Nephron (organoid): Measurements from ENCODE around the gene LRRC52.
"Not testable (repeated sequence)": the region's sequence is repeated elsewhere in the genome, so short reads cannot be mapped to it uniquely, and the experiment has no call there.

Experiments used
- H3K27ac Mint-ChIP-seq, 3 experiments: 2 replicates each; pipeline ENCODE4 v1.8.0; 2020; ENCODE audit warnings: mixed read lengths in 3 of 3, mild to moderate bottlenecking in 2 of 3, moderate library complexity in 1 of 3
- H3K27me3 Mint-ChIP-seq: 2 replicates; pipeline ENCODE4 v1.8.0; 2021; ENCODE audit warnings: low read depth, mild to moderate bottlenecking, moderate library complexity, mixed read lengths
- H3K36me3 Mint-ChIP-seq: 2 replicates; pipeline ENCODE4 v1.8.0; 2020; ENCODE audit warnings: low read depth, mixed read lengths
- H3K4me1 Mint-ChIP-seq: 2 replicates; pipeline ENCODE4 v1.8.0; 2020; ENCODE audit warnings: mixed read lengths
- H3K4me3 Mint-ChIP-seq, 3 experiments: 2 replicates each; pipeline ENCODE4 v1.8.0; 2020; ENCODE audit warnings: mild to moderate bottlenecking in 3 of 3, mixed read lengths in 3 of 3, moderate library complexity in 2 of 3
- H3K9me3 Mint-ChIP-seq: 2 replicates; pipeline ENCODE4 v1.8.0; 2020; ENCODE audit warnings: mixed read lengths
- TF ChIP-seq, protein P1 (sequence below), 3 experiments: fragments of 200-600 bp; sonication (generic); IDR thresholded peaks; one replicate each; pipeline ENCODE4 v1.5.0; 2021; ENCODE audit warnings: antibody characterized with exemption in 3 of 3; ENCODE audit not compliant: unreplicated experiment in 3 of 3

Gene LRRC52

DNA sequence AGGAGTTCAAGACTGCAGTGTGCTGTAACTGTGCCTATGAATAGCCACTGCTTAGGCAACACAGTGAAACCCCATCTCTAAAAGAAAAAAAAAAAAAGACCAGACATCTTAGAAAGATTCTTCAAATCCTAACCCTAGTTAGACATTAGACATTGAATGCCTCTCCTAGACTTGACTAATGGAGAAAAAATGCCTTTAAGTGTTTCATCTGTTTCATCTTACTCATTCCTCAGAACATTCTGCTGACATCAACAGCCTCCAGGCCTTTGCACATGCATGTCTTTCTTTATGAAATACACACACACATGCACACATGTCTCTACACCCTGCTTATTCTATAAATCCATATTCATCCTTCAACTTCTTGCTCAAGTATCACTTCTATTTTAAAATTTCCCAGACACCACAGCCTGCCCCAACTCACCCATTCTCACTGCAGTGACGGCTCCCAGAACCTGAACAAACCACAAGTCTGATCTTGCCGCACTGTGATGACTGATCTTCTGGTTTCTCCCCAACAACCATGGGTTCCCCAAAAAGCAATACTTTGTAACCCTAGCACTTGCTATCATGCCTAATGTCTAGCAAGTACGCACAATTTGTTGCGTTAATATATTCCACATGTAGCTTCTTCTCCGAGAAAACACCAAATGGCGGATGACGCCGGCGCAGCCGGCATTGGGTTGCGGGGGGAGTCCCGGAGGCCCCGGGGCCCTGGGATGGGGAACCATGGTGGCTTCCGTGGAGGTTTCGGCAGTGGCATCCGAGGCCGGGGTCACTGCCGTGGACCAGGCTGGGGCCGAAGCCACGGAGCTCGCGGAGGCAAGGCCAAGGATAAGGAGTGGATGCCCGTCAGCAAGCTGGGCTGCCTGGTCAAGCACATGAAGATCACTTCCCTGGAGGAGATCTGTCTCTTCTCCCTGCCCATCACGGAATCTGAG lies 37.4 kb downstream of the LRRC52 start:
- Mint-ChIP-seq H3K4me1 (no peaks in the 10 kb centered on the region), H3K27ac (no peak overlapping the region), H3K27me3 (peaks cover 8% of the 10 kb centered on the region), H3K9me3 (no peaks in the 10 kb centered on the region), H3K4me3 (no peak overlapping the region), H3K36me3 (no peaks in the 10 kb centered on the region)
- TF ChIP-seq, protein P1, sequence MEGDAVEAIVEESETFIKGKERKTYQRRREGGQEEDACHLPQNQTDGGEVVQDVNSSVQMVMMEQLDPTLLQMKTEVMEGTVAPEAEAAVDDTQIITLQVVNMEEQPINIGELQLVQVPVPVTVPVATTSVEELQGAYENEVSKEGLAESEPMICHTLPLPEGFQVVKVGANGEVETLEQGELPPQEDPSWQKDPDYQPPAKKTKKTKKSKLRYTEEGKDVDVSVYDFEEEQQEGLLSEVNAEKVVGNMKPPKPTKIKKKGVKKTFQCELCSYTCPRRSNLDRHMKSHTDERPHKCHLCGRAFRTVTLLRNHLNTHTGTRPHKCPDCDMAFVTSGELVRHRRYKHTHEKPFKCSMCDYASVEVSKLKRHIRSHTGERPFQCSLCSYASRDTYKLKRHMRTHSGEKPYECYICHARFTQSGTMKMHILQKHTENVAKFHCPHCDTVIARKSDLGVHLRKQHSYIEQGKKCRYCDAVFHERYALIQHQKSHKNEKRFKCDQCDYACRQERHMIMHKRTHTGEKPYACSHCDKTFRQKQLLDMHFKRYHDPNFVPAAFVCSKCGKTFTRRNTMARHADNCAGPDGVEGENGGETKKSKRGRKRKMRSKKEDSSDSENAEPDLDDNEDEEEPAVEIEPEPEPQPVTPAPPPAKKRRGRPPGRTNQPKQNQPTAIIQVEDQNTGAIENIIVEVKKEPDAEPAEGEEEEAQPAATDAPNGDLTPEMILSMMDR (IDR thresholded peaks at IDR 0.05; ENCODE audit: unreplicated experiment in 3 of 3), result no peak

DNA sequence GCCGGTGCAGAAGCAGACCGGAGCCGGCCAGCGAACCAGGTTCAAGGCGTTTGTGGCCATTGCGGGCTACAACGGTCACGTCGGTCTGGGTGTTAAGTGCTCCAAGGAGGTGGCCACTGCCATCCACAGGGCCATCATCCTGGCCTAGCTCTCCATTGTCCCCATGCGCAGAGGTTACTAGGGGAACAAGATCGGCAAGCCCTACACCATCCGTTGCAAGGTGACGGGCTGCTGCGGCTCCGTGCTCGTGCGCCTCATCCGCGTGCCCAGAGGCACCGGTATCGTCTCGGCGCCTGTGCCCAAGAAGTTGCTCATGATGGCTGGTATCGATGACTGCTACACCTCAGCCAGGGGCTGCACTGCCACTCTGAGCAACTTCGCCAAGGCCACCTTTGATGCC lies 38.1 kb downstream of the LRRC52 start:
- H3K4me1 Mint-ChIP-seq, result no peaks in the 10 kb centered on the region
- no peaks in the 10 kb centered on the region for H3K36me3 Mint-ChIP-seq
- peaks cover 8% of the 10 kb centered on the region for H3K27me3 Mint-ChIP-seq
- H3K4me3 Mint-ChIP-seq, result no peak overlapping the region
- TF ChIP-seq, protein P1 (IDR thresholded peaks at IDR 0.05; ENCODE audit: unreplicated experiment in 3 of 3), result no peak
- no peak overlapping the region for H3K27ac Mint-ChIP-seq
- H3K9me3 Mint-ChIP-seq, result no peaks in the 10 kb centered on the region

DNA sequence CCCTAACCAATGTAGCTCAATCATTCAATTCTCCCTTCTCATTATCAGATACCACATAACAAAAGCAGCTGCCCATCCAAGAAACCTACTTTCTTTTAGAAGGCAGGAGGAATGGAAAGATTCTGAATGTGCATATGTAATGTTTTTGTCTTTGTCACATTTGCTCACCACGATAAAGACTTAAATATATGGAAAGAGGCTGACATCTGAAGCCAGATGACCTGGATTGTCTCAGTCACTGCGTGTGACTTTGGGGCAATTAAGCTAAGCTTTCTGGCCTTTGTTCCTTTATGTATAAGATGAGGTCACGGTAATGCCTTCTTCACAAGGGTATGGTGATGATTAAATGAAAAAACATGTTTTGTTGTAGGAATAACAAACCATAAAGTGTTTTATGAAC lies 42.6 kb downstream of the LRRC52 start:
- no peaks in the 10 kb centered on the region for H3K4me1 Mint-ChIP-seq
- TF ChIP-seq, protein P1 (IDR thresholded peaks at IDR 0.05; ENCODE audit: unreplicated experiment in 3 of 3), result no peak
- H3K4me3 Mint-ChIP-seq, result no peak overlapping the region
- peaks cover 3% of the 10 kb centered on the region for H3K27me3 Mint-ChIP-seq
- H3K36me3 Mint-ChIP-seq, result no peaks in the 10 kb centered on the region
- no peak overlapping the region for H3K27ac Mint-ChIP-seq
- H3K9me3 Mint-ChIP-seq, result no peaks in the 10 kb centered on the region

DNA sequence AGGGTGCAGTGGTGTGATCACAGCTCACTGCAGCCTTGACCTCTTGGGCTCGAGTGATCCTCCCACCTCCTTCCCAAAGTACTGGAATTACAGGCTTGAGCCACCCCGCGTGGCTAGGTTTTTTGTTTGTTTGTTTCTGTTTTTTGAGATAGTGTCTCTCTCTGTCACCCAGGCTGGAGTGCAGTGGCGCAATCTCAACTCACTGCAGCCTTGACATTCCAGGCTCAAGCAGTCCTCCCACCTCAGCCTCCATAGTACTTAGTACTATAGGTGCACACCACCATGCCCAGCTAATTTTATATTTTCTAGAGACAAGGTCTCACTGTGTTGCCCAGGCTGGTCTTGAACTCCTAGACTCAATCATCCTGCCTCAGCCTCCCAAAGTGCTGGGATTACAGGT lies 47.6 kb downstream of the LRRC52 start:
- not testable (repeated sequence) for H3K27ac Mint-ChIP-seq, H3K9me3 Mint-ChIP-seq, H3K4me3 Mint-ChIP-seq, H3K4me1 Mint-ChIP-seq, H3K36me3 Mint-ChIP-seq
- H3K27me3 Mint-ChIP-seq, result peaks cover 29% of the 10 kb centered on the region

DNA sequence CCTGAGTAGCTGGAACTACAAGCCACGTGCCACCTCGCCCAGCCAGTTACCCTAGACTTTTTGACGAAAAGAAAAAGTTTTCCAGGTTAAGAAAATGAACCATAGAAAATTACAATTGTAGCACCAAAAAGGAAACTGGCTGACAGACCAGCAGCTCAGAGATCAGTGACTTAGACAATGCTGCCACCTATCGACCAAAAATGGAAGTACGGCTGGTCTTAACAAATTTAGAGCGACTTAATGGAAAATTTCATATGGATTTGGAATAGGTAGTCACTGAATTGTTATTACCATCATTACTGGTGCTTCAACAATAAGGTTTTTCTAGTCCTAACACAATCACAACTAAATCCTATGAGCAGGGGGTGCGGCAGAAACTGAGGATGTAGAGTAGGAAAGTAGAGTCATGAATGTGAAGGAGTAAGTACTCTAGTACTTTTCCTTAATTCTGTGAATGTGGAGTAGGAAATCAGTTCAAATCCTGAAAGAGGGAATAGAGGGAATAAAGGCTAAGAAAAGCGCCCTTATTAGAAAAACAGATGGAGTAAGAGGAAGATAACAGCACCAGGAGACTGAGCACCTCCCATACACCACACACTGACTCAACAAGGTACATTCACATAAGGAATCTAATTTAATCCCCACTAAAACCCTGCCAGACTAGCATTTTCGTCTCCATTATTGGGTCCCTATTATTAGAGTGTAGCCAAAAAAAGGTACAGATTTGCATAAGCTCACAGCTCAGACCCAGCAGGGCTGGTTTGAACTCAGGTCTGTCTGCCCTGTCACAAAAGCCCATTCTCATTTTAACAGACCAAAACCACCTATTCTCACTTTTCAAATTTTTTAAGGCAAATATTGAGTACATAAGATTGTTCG lies 49.4 kb downstream of the LRRC52 start:
- peaks cover 9% of the 10 kb centered on the region for H3K4me1 Mint-ChIP-seq
- H3K4me3 Mint-ChIP-seq, result no peak overlapping the region
- TF ChIP-seq, protein P1 (IDR thresholded peaks at IDR 0.05; ENCODE audit: unreplicated experiment in 3 of 3), result peak; percentile 90 to 96 (median 94)
- H3K36me3 Mint-ChIP-seq, result no peaks in the 10 kb centered on the region
- no peaks in the 10 kb centered on the region for H3K9me3 Mint-ChIP-seq
- H3K27me3 Mint-ChIP-seq, result peaks cover 33% of the 10 kb centered on the region
- no peak overlapping the region for H3K27ac Mint-ChIP-seq

DNA sequence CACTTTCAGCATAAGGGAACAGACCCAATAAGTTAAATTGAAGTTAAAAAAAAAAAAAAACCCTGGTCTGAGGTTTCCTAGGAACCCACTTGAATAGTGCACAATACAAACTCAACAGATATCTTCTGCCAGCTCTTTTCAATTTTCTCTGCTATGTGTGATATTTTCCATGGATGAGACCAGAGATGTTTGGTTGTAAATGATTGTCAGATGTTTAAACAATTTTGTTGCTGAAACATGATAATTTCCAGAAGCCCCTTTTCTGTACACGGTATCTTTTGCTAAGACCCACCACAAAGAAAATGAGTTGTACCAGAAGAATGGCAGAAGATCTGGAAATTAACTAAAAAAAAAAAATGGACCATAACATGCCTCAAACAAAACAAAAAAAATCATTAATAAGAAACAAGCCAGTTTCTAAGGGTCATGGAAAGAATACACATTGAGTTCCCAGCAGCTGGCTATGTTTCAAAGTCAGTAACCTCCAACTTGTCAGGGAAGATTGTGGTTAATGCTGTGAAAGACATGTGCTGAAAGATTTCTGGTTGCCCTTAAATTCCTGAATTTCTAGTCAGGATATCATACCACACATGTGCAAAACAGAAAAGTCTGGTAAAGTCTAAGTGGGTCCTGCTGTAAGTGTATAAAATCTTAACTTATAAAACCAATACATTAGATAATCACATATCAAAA lies 51.6 kb downstream of the LRRC52 start:
- H3K4me1 Mint-ChIP-seq, result peaks cover 18% of the 10 kb centered on the region
- H3K4me3 Mint-ChIP-seq, result no peak overlapping the region
- no peaks in the 10 kb centered on the region for H3K36me3 Mint-ChIP-seq
- no peak overlapping the region for H3K27ac Mint-ChIP-seq
- H3K9me3 Mint-ChIP-seq, result no peaks in the 10 kb centered on the region
- TF ChIP-seq, protein P1 (IDR thresholded peaks at IDR 0.05; ENCODE audit: unreplicated experiment in 3 of 3), result no peak
- peaks cover 29% of the 10 kb centered on the region for H3K27me3 Mint-ChIP-seq
